HEK293 (cell line): ENCODE data around the gene CGB2.
A peak's percentile ranks its signal among the peaks of the same experiment; 100 is the strongest.
"Not testable (repeated sequence)": the region's sequence is repeated elsewhere in the genome, so short reads cannot be mapped to it uniquely, and the experiment has no call there.

Experiments used
- CTCF ChIA-PET: fragments of 350-600 bp; formaldehyde crosslinking; extraction: SDS; loops from one replicate; lab custom pipeline; 2021; ENCODE audit warnings: antibody characterized with exemption; lab: Yijun Ruan, JAX
- POLR2A ChIA-PET: fragments of 300-600 bp; formaldehyde crosslinking; extraction: SDS; loops from one replicate; lab custom pipeline; 2020; ENCODE audit warnings: antibody characterized with exemption, inconsistent platforms; lab: Yijun Ruan, JAX
- H3K27ac ChIP-seq: fragments of 200-500 bp; sonication (Bioruptor generic); 2 replicates; pipeline ENCODE4 v1.5.1; 2014; ENCODE audit warnings: low read depth, low read length, control low read depth, inconsistent platforms; ENCODE audit errors: extremely low read depth
- H3K36me3 ChIP-seq, 2 experiments: fragments of 200-500 bp in 1 of 2; sonication (Bioruptor generic) in 1 of 2; 1 replicate in 1 of 2; 2 replicates in 1 of 2; pipeline ENCODE4 v1.5.1; 2014 to 2017; ENCODE audit warnings: inconsistent platforms in 2 of 2, low read length in 2 of 2; ENCODE audit not compliant: control insufficient read depth in 2 of 2, insufficient read depth in 1 of 2
- H3K4me1 ChIP-seq: fragments of 200-500 bp; sonication (Bioruptor generic); 2 replicates; pipeline ENCODE4 v1.5.1; 2014; ENCODE audit warnings: mild to moderate bottlenecking, low read length, inconsistent platforms; ENCODE audit not compliant: control insufficient read depth, insufficient read depth
- H3K4me3 ChIP-seq: 2 replicates; pipeline ENCODE4 v1.5.1; 2011; ENCODE audit warnings: low read depth, mild to moderate bottlenecking, control low read depth, low read length, moderate library complexity
- H3K9me3 ChIP-seq: fragments of 200-500 bp; sonication (Bioruptor generic); 2 replicates; pipeline ENCODE4 v1.5.1; 2014; ENCODE audit warnings: low read depth, low read length, inconsistent platforms; ENCODE audit not compliant: control insufficient read depth, insufficient read depth
- BCL11B ChIP-seq: fragments of 450-650 bp; formaldehyde crosslinking; IDR thresholded peaks from 2 replicates; pipeline ENCODE4 v1.5.1; 2016; ENCODE audit warnings: low read depth, missing biosample characterization, missing genetic modification characterization
- IKZF3 ChIP-seq: fragments of 450-650 bp; IDR thresholded peaks from 2 replicates; pipeline ENCODE4 v1.5.0; 2018; ENCODE audit warnings: missing biosample characterization, mild to moderate bottlenecking, missing genetic modification characterization, moderate library complexity
- PRDM2 ChIP-seq: fragments of 450-650 bp; formaldehyde crosslinking; IDR thresholded peaks from 2 replicates; pipeline ENCODE4 v1.5.1; 2016; ENCODE audit warnings: missing biosample characterization, missing genetic modification characterization, borderline replicate concordance
- PRDM6 ChIP-seq: fragments of 450-650 bp; formaldehyde crosslinking; IDR thresholded peaks from 2 replicates; pipeline ENCODE4 v1.5.1; 2017; ENCODE audit warnings: missing biosample characterization, missing genetic modification characterization
- ZFHX2 ChIP-seq: fragments of 450-650 bp; formaldehyde crosslinking; conservative IDR thresholded peaks from 2 replicates; pipeline ENCODE4 v1.5.1; 2016; ENCODE audit warnings: missing biosample characterization, missing genetic modification characterization
- ZNF140 ChIP-seq: fragments of 450-650 bp; formaldehyde crosslinking; IDR thresholded peaks from 2 replicates; pipeline ENCODE4 v1.5.1; 2016; ENCODE audit warnings: missing biosample characterization, missing genetic modification characterization
- ZNF2 ChIP-seq: fragments of 450-650 bp; formaldehyde crosslinking; IDR thresholded peaks from 2 replicates; pipeline ENCODE4 v1.5.1; 2016; ENCODE audit warnings: missing biosample characterization, missing genetic modification characterization
- ZNF26 ChIP-seq: fragments of 450-650 bp; formaldehyde crosslinking; IDR thresholded peaks from 2 replicates; pipeline ENCODE4 v1.5.1; 2016; ENCODE audit warnings: missing biosample characterization, missing genetic modification characterization
- ZNF266 ChIP-seq: fragments of 450-650 bp; formaldehyde crosslinking; IDR thresholded peaks from 2 replicates; pipeline ENCODE4 v1.5.1; 2016; ENCODE audit warnings: missing biosample characterization, missing genetic modification characterization, low read depth
- ZNF292 ChIP-seq: fragments of 450-650 bp; formaldehyde crosslinking; IDR thresholded peaks from 2 replicates; pipeline ENCODE4 v1.5.1; 2016; ENCODE audit warnings: low read depth, missing biosample characterization, missing genetic modification characterization, borderline replicate concordance
- ZNF549 ChIP-seq: fragments of 450-650 bp; IDR thresholded peaks from 2 replicates; pipeline ENCODE4 v1.5.1; 2018; ENCODE audit warnings: missing biosample characterization, missing genetic modification characterization, mild to moderate bottlenecking, inconsistent platforms, moderate library complexity
- ZNF561 ChIP-seq: fragments of 450-650 bp; IDR thresholded peaks from 2 replicates; pipeline ENCODE4 v1.5.1; 2018; ENCODE audit warnings: missing biosample characterization, missing genetic modification characterization, borderline replicate concordance
- ZNF610 ChIP-seq: fragments of 450-650 bp; formaldehyde crosslinking; IDR thresholded peaks from 2 replicates; pipeline ENCODE4 v1.5.1; 2016; ENCODE audit warnings: missing biosample characterization, missing genetic modification characterization, borderline replicate concordance
- ZNF654 ChIP-seq: fragments of 450-650 bp; formaldehyde crosslinking; IDR thresholded peaks from 2 replicates; pipeline ENCODE4 v1.5.1; 2016; ENCODE audit warnings: low read depth, missing biosample characterization, missing genetic modification characterization
- ZNF692 ChIP-seq: fragments of 450-650 bp; formaldehyde crosslinking; IDR thresholded peaks from 2 replicates; pipeline ENCODE4 v1.5.1; 2016; ENCODE audit warnings: missing biosample characterization, missing genetic modification characterization
- TF ChIP-seq, protein P1 (sequence below): fragments of 450-650 bp; formaldehyde crosslinking; IDR thresholded peaks from 2 replicates; pipeline ENCODE4 v1.5.1; 2017; ENCODE audit warnings: missing biosample characterization, missing genetic modification characterization

Gene CGB2

GRCh38 chr19:49056101-49056901 is 24.6 kb downstream of the CGB2 start (continued):
- TF ChIP-seq, protein P1, sequence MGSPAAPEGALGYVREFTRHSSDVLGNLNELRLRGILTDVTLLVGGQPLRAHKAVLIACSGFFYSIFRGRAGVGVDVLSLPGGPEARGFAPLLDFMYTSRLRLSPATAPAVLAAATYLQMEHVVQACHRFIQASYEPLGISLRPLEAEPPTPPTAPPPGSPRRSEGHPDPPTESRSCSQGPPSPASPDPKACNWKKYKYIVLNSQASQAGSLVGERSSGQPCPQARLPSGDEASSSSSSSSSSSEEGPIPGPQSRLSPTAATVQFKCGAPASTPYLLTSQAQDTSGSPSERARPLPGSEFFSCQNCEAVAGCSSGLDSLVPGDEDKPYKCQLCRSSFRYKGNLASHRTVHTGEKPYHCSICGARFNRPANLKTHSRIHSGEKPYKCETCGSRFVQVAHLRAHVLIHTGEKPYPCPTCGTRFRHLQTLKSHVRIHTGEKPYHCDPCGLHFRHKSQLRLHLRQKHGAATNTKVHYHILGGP = no peak
- TF ChIP-seq ZNF140 (no peak), ZNF654 (no peak), ZNF549 (tag by site-specific recombination) (no peak)

DNA sequence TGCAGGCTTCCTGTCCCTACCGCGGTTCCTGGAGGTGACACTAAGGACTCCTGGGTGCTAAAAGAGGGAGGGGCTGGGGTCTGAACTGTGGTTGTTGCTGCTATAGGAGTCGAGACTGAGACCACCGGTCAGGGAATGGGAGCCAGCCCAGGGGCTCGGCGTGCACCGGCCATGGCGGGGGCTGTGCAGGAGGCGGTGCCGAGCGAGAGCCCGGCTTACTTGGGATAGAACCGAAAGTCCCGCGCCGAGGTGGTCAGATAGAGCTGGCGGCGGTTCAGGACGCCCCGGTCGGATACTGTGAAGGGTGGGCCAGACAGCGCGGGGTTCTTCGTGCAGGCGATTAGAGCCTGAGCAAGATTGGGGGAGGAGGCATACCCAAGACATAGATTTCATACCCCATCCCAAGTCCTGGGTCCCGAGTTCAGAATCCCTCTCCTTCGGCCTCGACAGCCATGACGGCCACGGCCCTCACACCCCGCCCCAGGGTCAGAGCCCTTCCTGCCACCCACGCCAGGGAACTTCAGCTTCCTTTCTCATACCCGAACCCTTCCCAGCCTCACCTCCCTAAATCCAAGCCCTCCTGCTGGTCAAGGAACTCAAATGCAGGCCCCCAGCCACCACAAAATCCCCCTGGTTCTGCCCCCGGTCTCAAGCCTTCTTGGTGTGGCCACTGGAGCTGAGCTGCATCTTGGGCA is 25.4 kb downstream of the CGB2 start:
- not testable (repeated sequence) for H3K9me3 ChIP-seq, H3K36me3 ChIP-seq, H3K4me1 ChIP-seq, H3K27ac ChIP-seq
- peak overlapping the region; percentile 44; the same call in 1 of the 2 replicates for H3K4me3 ChIP-seq
- ChIA-PET POLR2A (interaction anchor here (1.2 to 1.6 kb wide), 3 partner anchors 8 to 64 kb away, joined by 3 to 9 read pairs (median 8); partner anchors contain the start of genes GYS1, NTF4 and RUVBL2), CTCF (interaction anchor here (0.6 to 2.2 kb wide), 5 partner anchors 17 to 57 kb away, joined by 3 to 17 read pairs (median 4); no protein-coding TSS in a partner anchor)

DNA sequence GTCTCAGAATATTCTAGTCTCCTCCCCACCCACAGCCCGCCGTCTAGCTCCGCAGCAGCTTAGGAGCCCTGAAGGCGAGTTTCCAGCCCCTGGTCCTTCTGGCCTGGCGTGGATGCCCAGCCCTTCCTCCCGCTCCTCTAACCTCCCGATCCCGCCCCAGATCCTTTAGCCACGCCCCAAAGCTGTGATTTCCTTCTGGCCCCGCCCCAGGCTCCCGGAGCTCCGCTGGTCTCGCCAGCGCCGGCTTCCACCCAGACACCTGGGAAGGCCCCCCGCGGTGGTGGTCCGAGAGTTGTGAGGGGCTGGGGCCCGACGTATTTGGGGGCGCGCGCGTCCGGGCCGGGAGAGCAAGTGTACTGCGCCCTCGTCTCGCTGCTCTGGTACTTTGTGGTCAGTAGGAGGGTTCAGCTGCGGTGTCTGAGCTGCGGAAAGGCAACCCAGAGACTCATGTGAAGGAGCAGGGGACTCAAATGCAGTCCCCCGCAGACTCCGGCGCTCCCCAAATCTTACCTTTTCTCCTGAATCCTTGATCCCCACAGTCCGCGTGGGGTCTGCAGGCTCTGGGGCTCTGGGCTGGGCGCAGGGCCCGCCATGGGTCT is 26.0 kb downstream of the CGB2 start, which contains the start of gene CGB7:
TSS of gene CGB7 (minus strand) at position 114 of the 599 bp plus-strand sequence. CDS start 2,374 bp downstream, outside the sequence.
- POLR2A ChIA-PET = interaction anchor here (1.6 kb wide), 1 partner anchor 16 kb away, joined by 3 read pairs; no protein-coding TSS in a partner anchor
- no peaks in the 10 kb centered on the region for H3K36me3 ChIP-seq
- peak within 1 kb of the TSS; percentile 44 for H3K4me3 ChIP-seq
- no peaks in the 10 kb centered on the region; the same call in 1 of the 2 replicates for H3K4me1 ChIP-seq
- no peaks in the 10 kb centered on the region for H3K9me3 ChIP-seq
- H3K27ac ChIP-seq = no peak within 1 kb of the TSS
- no peak for TF ChIP-seq IKZF3 (tag by site-specific recombination)
- TF ChIP-seq ZNF292 = no peak
- no peak for TF ChIP-seq PRDM6 (tag by site-specific recombination)
- TF ChIP-seq ZFHX2 (tag by site-specific recombination) = no peak
- no peak for TF ChIP-seq ZNF26 (tag by site-specific recombination)
- TF ChIP-seq ZNF561 = no peak
- TF ChIP-seq ZNF610 = no peak
- TF ChIP-seq ZNF266 (tag by site-specific recombination) = no peak
- TF ChIP-seq ZNF692 (tag by site-specific recombination) = no peak
- TF ChIP-seq BCL11B (tag by site-specific recombination) = no peak
- no peak for TF ChIP-seq PRDM2 (tag by site-specific recombination)
- no peak for TF ChIP-seq ZNF2 (tag by site-specific recombination)
- CTCF ChIA-PET = interaction anchor here (0.6 to 2.2 kb wide), 3 partner anchors 17 to 65 kb away, joined by 3 to 17 read pairs (median 11); partner anchors contain the start of genes GYS1 and RUVBL2
